Measurements from ENCODE around the gene SH3GL3. TPM values are rescaled to one million over a fixed set of nuclear protein-coding genes. Genes with fewer than 3 reads are reported as not detected.
A peak's percentile ranks its signal among the peaks of the same experiment; 100 is the strongest.

SH3GL3 gene
- total RNA-seq, 1 donor from 2014 or later: 6.3 TPM

GRCh38 chr15:83653288-83653638, 206.1 kb downstream of the SH3GL3 start:
- Histone ChIP-seq H3K4me3 (ENCODE audit: low read length in 3 of 3) (no peak overlapping the region), H3K4me1 (ENCODE audit: control insufficient read depth in 3 of 3, insufficient read depth in 3 of 3, low read length in 3 of 3) (peaks cover 3 to 7% (median 5%) of the 10 kb centered on the region in 3 donors), H3K27ac (ENCODE audit: low read depth, low read length) (no peak overlapping the region), H3K27me3 (ENCODE audit: control insufficient read depth in 3 of 3, insufficient read depth in 3 of 3, low read length in 3 of 3) (peaks cover 8 to 30% (median 25%) of the 10 kb centered on the region in 3 donors), H3K36me3 (ENCODE audit: control insufficient read depth in 3 of 3, insufficient read depth in 3 of 3, low read length in 3 of 3) (no peaks in the 10 kb centered on the region), H3K9me3 (ENCODE audit: control insufficient read depth in 3 of 3, low read length in 3 of 3) (no peaks in the 10 kb centered on the region), H3K9ac (ENCODE audit: low read depth in 1 of 3, low read length in 3 of 3) (no peak overlapping the region)

- Histone ChIP-seq H3K9ac (ENCODE audit: low read depth in 1 of 3, low read length in 3 of 3) (peak within 1 kb of the TSS; percentile 33 to 66 (median 50)), H3K27ac (ENCODE audit: low read depth, low read length) (no peak within 1 kb of the TSS), H3K4me3 (ENCODE audit: low read length in 3 of 3) (peak within 1 kb of the TSS; percentile 46 to 60 (median 60)), H3K36me3 (ENCODE audit: control insufficient read depth in 3 of 3, insufficient read depth in 3 of 3, low read length in 3 of 3) (no peaks in the 10 kb centered on the region), H3K27me3 (ENCODE audit: control insufficient read depth in 3 of 3, insufficient read depth in 3 of 3, low read length in 3 of 3) (peaks cover 8 to 30% (median 25%) of the 10 kb centered on the region in 3 donors), H3K4me1 (ENCODE audit: control insufficient read depth in 3 of 3, insufficient read depth in 3 of 3, low read length in 3 of 3) (peaks cover 5 to 7% (median 6%) of the 10 kb centered on the region in 3 donors), H3K9me3 (ENCODE audit: control insufficient read depth in 3 of 3, low read length in 3 of 3) (no peaks in the 10 kb centered on the region)
Observed at GRCh38 chr15:83653639-83654378, 206.7 kb downstream of the SH3GL3 start, which contains the start of gene ADAMTSL3. ADAMTSL3 (plus strand) TSS chr15:83654123; CDS start chr15:83655762, 1,639 bp downstream.

GRCh38 chr15:83654379-83655236, 207.5 kb downstream of the SH3GL3 start:
- H3K36me3 ChIP-seq (ENCODE audit: control insufficient read depth in 3 of 3, insufficient read depth in 3 of 3, low read length in 3 of 3): no peaks in the 10 kb centered on the region
- H3K27ac ChIP-seq (ENCODE audit: low read depth, low read length): no peak overlapping the region
- peak overlapping the region; percentile 50 to 66 (median 51) for H3K9ac ChIP-seq (ENCODE audit: low read depth in 1 of 3, low read length in 3 of 3)
- H3K4me3 ChIP-seq (ENCODE audit: low read length in 3 of 3): peak overlapping the region; percentile 46 to 60 (median 60)
- peaks cover 5 to 7% (median 7%) of the 10 kb centered on the region in 3 donors for H3K4me1 ChIP-seq (ENCODE audit: control insufficient read depth in 3 of 3, insufficient read depth in 3 of 3, low read length in 3 of 3)
- H3K9me3 ChIP-seq (ENCODE audit: control insufficient read depth in 3 of 3, low read length in 3 of 3): no peaks in the 10 kb centered on the region
- H3K27me3 ChIP-seq (ENCODE audit: control insufficient read depth in 3 of 3, insufficient read depth in 3 of 3, low read length in 3 of 3): peaks cover 5 to 30% (median 25%) of the 10 kb centered on the region in 3 donors

- Histone ChIP-seq H3K36me3 (ENCODE audit: control insufficient read depth in 3 of 3, insufficient read depth in 3 of 3, low read length in 3 of 3) (no peaks in the 10 kb centered on the region), H3K27me3 (ENCODE audit: control insufficient read depth in 3 of 3, insufficient read depth in 3 of 3, low read length in 3 of 3) (peaks cover 5 to 27% (median 25%) of the 10 kb centered on the region in 3 donors), H3K9me3 (ENCODE audit: control insufficient read depth in 3 of 3, low read length in 3 of 3) (peaks cover 0 to 3% (median 0%) of the 10 kb centered on the region in 3 donors), H3K9ac (ENCODE audit: low read depth in 1 of 3, low read length in 3 of 3) (peak overlapping the region in 2 of 3 donors; percentile 50 to 51), H3K27ac (ENCODE audit: low read depth, low read length) (no peak overlapping the region), H3K4me1 (ENCODE audit: control insufficient read depth in 3 of 3, insufficient read depth in 3 of 3, low read length in 3 of 3) (peaks cover 5 to 9% (median 7%) of the 10 kb centered on the region in 3 donors), H3K4me3 (ENCODE audit: low read length in 3 of 3) (peak overlapping the region; percentile 46 to 60 (median 60))
Observed at GRCh38 chr15:83655237-83655616, 208.1 kb downstream of the SH3GL3 start.

GRCh38 chr15:83656192-83656591, 209.1 kb downstream of the SH3GL3 start:
- H3K27me3 ChIP-seq (ENCODE audit: control insufficient read depth in 3 of 3, insufficient read depth in 3 of 3, low read length in 3 of 3): peaks cover 5 to 27% (median 25%) of the 10 kb centered on the region in 3 donors
- no peaks in the 10 kb centered on the region for H3K36me3 ChIP-seq (ENCODE audit: control insufficient read depth in 3 of 3, insufficient read depth in 3 of 3, low read length in 3 of 3)
- H3K9ac ChIP-seq (ENCODE audit: low read depth in 1 of 3, low read length in 3 of 3): no peak overlapping the region
- H3K4me1 ChIP-seq (ENCODE audit: control insufficient read depth in 3 of 3, insufficient read depth in 3 of 3, low read length in 3 of 3): peaks cover 5 to 9% (median 7%) of the 10 kb centered on the region in 3 donors
- H3K9me3 ChIP-seq (ENCODE audit: control insufficient read depth in 3 of 3, low read length in 3 of 3): peaks cover 0 to 3% (median 0%) of the 10 kb centered on the region in 3 donors
- no peak overlapping the region for H3K4me3 ChIP-seq (ENCODE audit: low read length in 3 of 3)
- H3K27ac ChIP-seq (ENCODE audit: low read depth, low read length): no peak overlapping the region

GRCh38 chr15:83656943-83657528, 209.9 kb downstream of the SH3GL3 start:
- H3K27ac ChIP-seq (ENCODE audit: low read depth, low read length): no peak overlapping the region
- H3K9me3 ChIP-seq (ENCODE audit: control insufficient read depth in 3 of 3, low read length in 3 of 3): peaks cover 0 to 3% (median 0%) of the 10 kb centered on the region in 3 donors
- H3K4me1 ChIP-seq (ENCODE audit: control insufficient read depth in 3 of 3, insufficient read depth in 3 of 3, low read length in 3 of 3): peaks cover 5 to 9% (median 7%) of the 10 kb centered on the region in 3 donors
- no peaks in the 10 kb centered on the region for H3K36me3 ChIP-seq (ENCODE audit: control insufficient read depth in 3 of 3, insufficient read depth in 3 of 3, low read length in 3 of 3)
- H3K9ac ChIP-seq (ENCODE audit: low read depth in 1 of 3, low read length in 3 of 3): no peak overlapping the region
- peaks cover 5 to 27% (median 23%) of the 10 kb centered on the region in 3 donors for H3K27me3 ChIP-seq (ENCODE audit: control insufficient read depth in 3 of 3, insufficient read depth in 3 of 3, low read length in 3 of 3)
- no peak overlapping the region for H3K4me3 ChIP-seq (ENCODE audit: low read length in 3 of 3)

GRCh38 chr15:83657549-83657948, 210.4 kb downstream of the SH3GL3 start:
- Histone ChIP-seq H3K27ac (ENCODE audit: low read depth, low read length) (no peak overlapping the region), H3K27me3 (ENCODE audit: control insufficient read depth in 3 of 3, insufficient read depth in 3 of 3, low read length in 3 of 3) (peaks cover 5 to 24% (median 21%) of the 10 kb centered on the region in 3 donors), H3K4me1 (ENCODE audit: control insufficient read depth in 3 of 3, insufficient read depth in 3 of 3, low read length in 3 of 3) (peaks cover 5 to 9% (median 7%) of the 10 kb centered on the region in 3 donors), H3K9me3 (ENCODE audit: control insufficient read depth in 3 of 3, low read length in 3 of 3) (peaks cover 0 to 3% (median 0%) of the 10 kb centered on the region in 3 donors), H3K36me3 (ENCODE audit: control insufficient read depth in 3 of 3, insufficient read depth in 3 of 3, low read length in 3 of 3) (no peaks in the 10 kb centered on the region), H3K9ac (ENCODE audit: low read depth in 1 of 3, low read length in 3 of 3) (no peak overlapping the region), H3K4me3 (ENCODE audit: low read length in 3 of 3) (no peak overlapping the region)

- H3K27ac ChIP-seq (ENCODE audit: low read depth, low read length): peak overlapping the region; percentile 40
- no peak overlapping the region for H3K4me3 ChIP-seq (ENCODE audit: low read length in 3 of 3)
- H3K9ac ChIP-seq (ENCODE audit: low read depth in 1 of 3, low read length in 3 of 3): no peak overlapping the region
- H3K27me3 ChIP-seq (ENCODE audit: control insufficient read depth in 3 of 3, insufficient read depth in 3 of 3, low read length in 3 of 3): peaks cover 5 to 16% (median 12%) of the 10 kb centered on the region in 3 donors
- H3K36me3 ChIP-seq (ENCODE audit: control insufficient read depth in 3 of 3, insufficient read depth in 3 of 3, low read length in 3 of 3): no peaks in the 10 kb centered on the region
- H3K4me1 ChIP-seq (ENCODE audit: control insufficient read depth in 3 of 3, insufficient read depth in 3 of 3, low read length in 3 of 3): peaks cover 5 to 7% (median 6%) of the 10 kb centered on the region in 3 donors
- peaks cover 0 to 3% (median 0%) of the 10 kb centered on the region in 3 donors for H3K9me3 ChIP-seq (ENCODE audit: control insufficient read depth in 3 of 3, low read length in 3 of 3)
Observed at GRCh38 chr15:83658430-83659416, 211.6 kb downstream of the SH3GL3 start.

GRCh38 chr15:83659417-83659812, 212.3 kb downstream of the SH3GL3 start:
- Histone ChIP-seq H3K9me3 (ENCODE audit: control insufficient read depth in 3 of 3, low read length in 3 of 3) (peaks cover 0 to 3% (median 0%) of the 10 kb centered on the region in 3 donors), H3K27ac (ENCODE audit: low read depth, low read length) (no peak overlapping the region), H3K36me3 (ENCODE audit: control insufficient read depth in 3 of 3, insufficient read depth in 3 of 3, low read length in 3 of 3) (no peaks in the 10 kb centered on the region), H3K27me3 (ENCODE audit: control insufficient read depth in 3 of 3, insufficient read depth in 3 of 3, low read length in 3 of 3) (peaks cover 4 to 12% (median 10%) of the 10 kb centered on the region in 3 donors), H3K9ac (ENCODE audit: low read depth in 1 of 3, low read length in 3 of 3) (no peak overlapping the region), H3K4me1 (ENCODE audit: control insufficient read depth in 3 of 3, insufficient read depth in 3 of 3, low read length in 3 of 3) (peaks cover 5 to 7% (median 6%) of the 10 kb centered on the region in 3 donors), H3K4me3 (ENCODE audit: low read length in 3 of 3) (no peak overlapping the region)

All from skeletal muscle tissue (tissue), 4 donors.